Ovary (tissue), 3 donors: Measurements from ENCODE around the gene KIAA1191.

Experiments
- POLR2A ChIP-seq: fragments of 450-650 bp; IDR thresholded peaks from one replicate; pipeline ENCODE4 v1.6.1; 2017; ENCODE audit warnings: antibody characterized with exemption, mild to moderate bottlenecking, moderate library complexity
- TF ChIP-seq, protein P1 (sequence below), 3 donors: fragments of 450-650 bp in 2 of 3; fragments of 200-600 bp in 1 of 3; IDR thresholded peaks; one replicate each; pipeline versions ENCODE4 v1.5.1 to v1.8.0; 2016 to 2022; ENCODE audit warnings: antibody characterized with exemption in 3 of 3, mild to moderate bottlenecking in 1 of 3
- donor health status: DM: no; HTN: no; CAD: no.

DNA sequence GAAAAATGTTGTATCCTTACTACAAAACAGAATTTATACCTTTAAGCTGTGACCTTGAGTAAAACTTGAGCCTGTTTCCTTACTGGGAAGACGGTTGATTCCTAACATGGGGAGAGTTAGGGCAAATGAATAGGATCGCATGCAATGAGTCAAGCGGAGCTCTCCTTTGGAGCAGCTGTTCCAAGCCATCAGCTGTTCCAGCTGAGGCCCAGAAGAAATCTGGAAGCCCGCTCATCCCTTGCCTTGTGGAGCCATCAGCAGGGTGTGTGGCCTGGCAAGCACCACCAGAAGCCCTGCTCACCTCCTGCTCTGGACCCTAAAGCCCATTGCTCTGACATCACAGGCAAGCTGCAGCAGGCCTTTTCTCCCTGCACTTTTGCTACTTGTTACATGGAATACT is 8.0 kb downstream of the KIAA1191 start:
- TF ChIP-seq, protein P1, sequence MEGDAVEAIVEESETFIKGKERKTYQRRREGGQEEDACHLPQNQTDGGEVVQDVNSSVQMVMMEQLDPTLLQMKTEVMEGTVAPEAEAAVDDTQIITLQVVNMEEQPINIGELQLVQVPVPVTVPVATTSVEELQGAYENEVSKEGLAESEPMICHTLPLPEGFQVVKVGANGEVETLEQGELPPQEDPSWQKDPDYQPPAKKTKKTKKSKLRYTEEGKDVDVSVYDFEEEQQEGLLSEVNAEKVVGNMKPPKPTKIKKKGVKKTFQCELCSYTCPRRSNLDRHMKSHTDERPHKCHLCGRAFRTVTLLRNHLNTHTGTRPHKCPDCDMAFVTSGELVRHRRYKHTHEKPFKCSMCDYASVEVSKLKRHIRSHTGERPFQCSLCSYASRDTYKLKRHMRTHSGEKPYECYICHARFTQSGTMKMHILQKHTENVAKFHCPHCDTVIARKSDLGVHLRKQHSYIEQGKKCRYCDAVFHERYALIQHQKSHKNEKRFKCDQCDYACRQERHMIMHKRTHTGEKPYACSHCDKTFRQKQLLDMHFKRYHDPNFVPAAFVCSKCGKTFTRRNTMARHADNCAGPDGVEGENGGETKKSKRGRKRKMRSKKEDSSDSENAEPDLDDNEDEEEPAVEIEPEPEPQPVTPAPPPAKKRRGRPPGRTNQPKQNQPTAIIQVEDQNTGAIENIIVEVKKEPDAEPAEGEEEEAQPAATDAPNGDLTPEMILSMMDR (IDR thresholded peaks at IDR 0.05): no peak
- no peak for TF ChIP-seq POLR2A
